ENCODE results near the gene IFT80. TPM values are rescaled to one million over a fixed set of nuclear protein-coding genes. Genes with fewer than 3 reads are reported as not detected.

The IFT80 gene
- total and polyA plus RNA-seq, 2 of the 4 experiments (the other 2 are of a cell fraction) = 15.2 to 16.8 TPM

GRCh38 chr3:160403028-160403545 is 4.1 kb upstream of the IFT80 start:
- Histone ChIP-seq H3K27me3 (ENCODE audit: control insufficient read depth, insufficient read depth, low read length) (no peaks in the 10 kb centered on the region), H2BK15ac (ENCODE audit: low read depth, low read length) (no peak overlapping the region), H4K91ac (ENCODE audit: insufficient read depth, low read depth, low read length) (no peak overlapping the region), H2BK20ac (ENCODE audit: low read depth, low read length) (no peak overlapping the region), H2BK120ac (ENCODE audit: low read depth, low read length) (no peak overlapping the region; the same call in 1 of the 2 replicates), H2AK9ac (replicated peaks; ENCODE audit: low read depth, low read length, poor library complexity) (no peak overlapping the region), H3K4me1 (ENCODE audit: control insufficient read depth, insufficient read depth, low read length) (no peaks in the 10 kb centered on the region), H3K27ac (ENCODE audit: insufficient read depth, low read length) (peak overlapping the region; percentile 20; the same call in 1 of the 2 replicates), H3K4me2 (ENCODE audit: low read depth, low read length) (peak overlapping the region; percentile 93), H3K79me1 (ENCODE audit: low read depth in 1 of 2, low read length in 2 of 2) (peaks cover 0 to 10% of the 10 kb centered on the region in 2 experiments; a peak in 2 of 4 replicates), H3K9me3 (ENCODE audit: control insufficient read depth, insufficient read depth, low read length) (no peaks in the 10 kb centered on the region), H3K56ac (ENCODE audit: extremely low read depth, insufficient read depth, low read length) (no peak overlapping the region), H4K20me1 (ENCODE audit: insufficient read depth, low read length) (peaks cover 3% of the 10 kb centered on the region), H2AFZ (replicated peaks; ENCODE audit: low read length, poor library complexity) (no peak overlapping the region), H2BK5ac (ENCODE audit: low read depth, low read length, poor library complexity, severe bottlenecking) (peak overlapping the region; percentile 76), H3K9ac (ENCODE audit: low read depth, low read length) (peak overlapping the region; percentile 34; the same call in 1 of the 2 replicates), H3K23ac (ENCODE audit: low read depth, low read length) (peak overlapping the region; percentile 40; the same call in 1 of the 2 replicates), H3K4ac (ENCODE audit: low read depth, low read length) (no peak overlapping the region), H3K14ac (replicated peaks; ENCODE audit: low read depth, low read length) (no peak overlapping the region), H3K18ac (ENCODE audit: low read depth, low read length) (no peak overlapping the region), H4K8ac (ENCODE audit: low read depth in 2 of 2, low read length in 2 of 2) (peak overlapping the region in 1 of 2 experiments; percentile 28; a peak in 1 of 4 replicates), H3K36me3 (ENCODE audit: control insufficient read depth, insufficient read depth, low read length) (no peaks in the 10 kb centered on the region; the same call in 1 of the 2 replicates), H3K4me3 (ENCODE audit: insufficient read depth, low read depth, low read length) (no peak overlapping the region), H2AK5ac (ENCODE audit: low read depth, low read length) (no peak overlapping the region), H4K5ac (ENCODE audit: low read depth, low read length) (no peak overlapping the region), H3K9me1 (ENCODE audit: insufficient read depth, low read length) (no peaks in the 10 kb centered on the region)
- no CpG with 5 or more reads among the region's 2 CpGs for WGBS, 2 experiments (ENCODE audit: extremely low coverage in 2 of 2, insufficient read length in 1 of 2)
- ATAC-seq (ENCODE audit: low read depth) = no peak
- no peak for TF ChIP-seq MAZ (IDR thresholded peaks at IDR 0.05; ENCODE audit: borderline replicate concordance, low read depth, low read length)
- no peak for TF ChIP-seq RCOR1 (IDR thresholded peaks at IDR 0.05; ENCODE audit: insufficient replicate concordance, low read length)
- no peak for TF ChIP-seq CEBPB (IDR thresholded peaks at IDR 0.05; ENCODE audit: low read depth, low read length)
- no peak for TF ChIP-seq CHD1 (IDR thresholded peaks at IDR 0.05; ENCODE audit: low read depth, low read length)
- TF ChIP-seq FOS (IDR thresholded peaks at IDR 0.05; ENCODE audit: low read depth, low read length) = no peak
- TF ChIP-seq MXI1 (IDR thresholded peaks at IDR 0.05; ENCODE audit: borderline replicate concordance, low read depth, low read length) = no peak
- no peak for TF ChIP-seq BHLHE40 (IDR thresholded peaks at IDR 0.05; ENCODE audit: low read depth, low read length)
- no peak for TF ChIP-seq SMC3 (IDR thresholded peaks at IDR 0.05; ENCODE audit: low read depth, low read length)
- TF ChIP-seq CTCF (conservative IDR thresholded peaks at IDR 0.05; ENCODE audit: low read depth, low read length) = no peak
- no peak for TF ChIP-seq USF2 (IDR thresholded peaks at IDR 0.05; ENCODE audit: low read depth, low read length)
- ChIA-PET POLR2A (ENCODE audit: unreplicated experiment) (no interaction called here), CTCF (no interaction called here)
- in situ Hi-C loops (cut with MboI; ENCODE audit: low sequenced_read_pairs) (loop anchor here (25.0 kb wide), 1 partner anchor 516 kb away; no protein-coding TSS in a partner anchor), intact Hi-C loops (cut with micrococcal nuclease) (loop anchor here (2.0 to 5.0 kb wide), 2 partner anchors 46 to 366 kb away; partner anchors contain the start of gene TRIM59), dilution Hi-C loops (cut with HindIII; ENCODE audit: low sequenced_read_pairs, unreplicated experiment) (no loop called here)
- no TSS peak for BruUV-seq (replicated peaks)
- peak; percentile 23 for DNase-seq
